ENCODE results near the gene CALML5. TPM values are rescaled to one million over a fixed set of nuclear protein-coding genes. Genes with fewer than 3 reads are reported as not detected.

CALML5 gene
- total and polyA plus RNA-seq, 9 of the 15 experiments (the other 6 are each of a cell fraction or from before 2014, with no cell fraction given) = not detected

- TF ChIP-seq ZNF644 (tag; IDR thresholded peaks at IDR 0.05; ENCODE audit: low read depth) (peak; percentile 29; the same call in 1 of the 2 replicates), RFX1 (IDR thresholded peaks at IDR 0.05) (no peak), NFE2 (IDR thresholded peaks at IDR 0.05; ENCODE audit: low read depth) (no peak), HIVEP1 (CRISPR knock-in tag; IDR thresholded peaks at IDR 0.05) (no peak), NCOR1 (IDR thresholded peaks at IDR 0.05) (no peak), CREB3L1 (IDR thresholded peaks at IDR 0.05; ENCODE audit: borderline replicate concordance, low read depth) (no peak), NRF1 (conservative IDR thresholded peaks at IDR 0.05 in 1 of 2, IDR thresholded peaks at IDR 0.05 in 1 of 2) (0 out of 4 replicates have a peak, but pooled peaks of 1 of the 2 experiments have one; percentile 13), NFXL1 (CRISPR knock-in tag; IDR thresholded peaks at IDR 0.05) (no peak), POLR2B (IDR thresholded peaks at IDR 0.05; ENCODE audit: low read depth, partially characterized antibody) (no peak), MNT (conservative IDR thresholded peaks at IDR 0.05) (peak; percentile 30 to 49; a peak in 2 of 4 replicates), ZNF79 (CRISPR knock-in tag; IDR thresholded peaks at IDR 0.05; ENCODE audit: low read depth) (0 out of 2 replicates have a peak, but pooled peaks have one; percentile 13), BACH1 (tag; IDR thresholded peaks at IDR 0.05) (no peak), ELF1 (tag; IDR thresholded peaks at IDR 0.05) (no peak), KDM5B (IDR thresholded peaks at IDR 0.05; ENCODE audit: insufficient replicate concordance, low read depth, low read length) (no peak), FOS (IDR thresholded peaks at IDR 0.05; ENCODE audit: extremely low read depth, insufficient read length) (no peak), SMARCB1 (IDR thresholded peaks at IDR 0.05; ENCODE audit: insufficient read length, low read depth) (no peak), NFYB (IDR thresholded peaks at IDR 0.05; ENCODE audit: extremely low read depth, insufficient read length) (no peak), DMBX1 (CRISPR knock-in tag; IDR thresholded peaks at IDR 0.05; ENCODE audit: borderline replicate concordance) (peak; percentile 20; the same call in 1 of the 2 replicates), GTF2E2 (tag; IDR thresholded peaks at IDR 0.05) (no peak), ZNF57 (CRISPR knock-in tag; IDR thresholded peaks at IDR 0.05) (no peak), ZBTB34 (CRISPR knock-in tag; IDR thresholded peaks at IDR 0.05) (no peak)
- TF ChIP-seq, protein P1, sequence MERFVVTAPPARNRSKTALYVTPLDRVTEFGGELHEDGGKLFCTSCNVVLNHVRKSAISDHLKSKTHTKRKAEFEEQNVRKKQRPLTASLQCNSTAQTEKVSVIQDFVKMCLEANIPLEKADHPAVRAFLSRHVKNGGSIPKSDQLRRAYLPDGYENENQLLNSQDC (CRISPR knock-in tag; IDR thresholded peaks at IDR 0.05) = no peak
- TF ChIP-seq, protein P2, sequence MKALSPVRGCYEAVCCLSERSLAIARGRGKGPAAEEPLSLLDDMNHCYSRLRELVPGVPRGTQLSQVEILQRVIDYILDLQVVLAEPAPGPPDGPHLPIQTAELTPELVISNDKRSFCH (CRISPR knock-in tag; IDR thresholded peaks at IDR 0.05) = no peak
- TF ChIP-seq, protein P2 (tag; IDR thresholded peaks at IDR 0.05) = peak; percentile 89
Observed at GRCh38 chr10:5480162-5480941, 19.0 kb downstream of the CALML5 start (continued).
